Stimulated activated CD4-positive, alpha-beta T cell treated with anti-CD3 and anti-CD28 coated beads, Interleukin-1b, Interleukin-23, amount 100 ng/mL, for 1 hour (primary cell): ENCODE data around the gene CAMK2B.
"Not testable (repeated sequence)": the region's sequence is repeated elsewhere in the genome, so short reads cannot be mapped to it uniquely, and the experiment has no call there.

ENCODE experiments used
- DNase-seq, 2 donors: peaks; one replicate each; pipeline ENCODE4 v3.0.0-alpha.2; 2020; ENCODE audit warnings: low read depth in 2 of 2

CAMK2B gene

DNA sequence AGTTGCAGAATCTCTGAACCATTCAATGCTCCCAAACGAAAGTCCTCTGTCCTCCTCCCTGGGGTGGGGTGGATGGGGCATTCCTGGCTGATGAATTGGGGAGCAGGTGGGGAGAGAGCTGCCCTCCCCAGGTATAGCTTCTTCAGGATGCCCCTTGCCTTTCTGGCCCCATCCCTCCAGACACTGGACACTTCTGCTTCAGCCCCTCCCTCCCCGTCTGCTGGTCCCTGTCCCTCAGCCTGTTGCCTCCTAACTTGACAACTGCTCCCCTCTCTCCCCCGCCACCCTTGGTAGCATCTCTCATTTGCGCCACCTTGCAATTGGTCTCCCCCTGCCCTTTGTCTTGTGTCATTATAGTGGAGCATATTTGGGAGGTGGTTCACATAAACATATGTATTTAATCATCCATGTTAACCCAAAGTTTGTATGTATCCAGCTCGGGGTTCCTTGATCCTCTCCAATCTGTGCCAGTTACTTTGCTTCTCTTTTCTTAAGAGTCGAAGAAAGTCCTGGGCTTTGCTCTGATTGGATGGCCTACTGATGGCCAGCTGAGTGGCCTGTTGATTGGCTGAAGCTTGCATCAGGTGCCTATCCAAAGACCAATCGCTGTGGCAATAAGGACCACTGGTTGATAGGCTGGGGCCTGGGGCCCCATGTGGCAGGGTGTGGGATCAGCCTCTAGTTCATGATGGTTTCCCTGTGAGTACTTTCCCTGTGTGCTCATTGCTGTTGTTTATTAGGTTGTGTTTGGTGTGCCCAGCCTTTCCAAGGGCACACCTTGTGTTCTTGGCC, 132.2 kb downstream of the CAMK2B start:
- DNase-seq = no peak

DNA sequence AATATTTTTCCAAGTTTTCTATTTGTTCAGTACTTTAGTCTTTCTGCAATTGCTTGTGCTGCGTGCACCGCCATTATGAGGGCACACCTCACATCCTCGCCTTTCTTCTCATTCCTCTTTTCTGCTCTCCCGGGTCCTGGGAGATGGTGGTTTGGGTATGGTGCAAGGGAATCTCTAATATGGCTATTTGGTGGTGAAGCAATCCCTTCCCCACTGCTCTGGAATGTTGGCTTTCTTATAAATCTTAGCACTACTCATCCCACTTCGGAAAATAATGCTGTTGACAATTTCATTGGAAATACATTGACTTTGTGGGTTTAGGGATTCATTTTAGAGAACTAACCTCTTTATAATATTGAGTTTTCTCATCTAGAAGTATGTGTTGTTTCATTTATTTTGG, 134.2 kb downstream of the CAMK2B start:
- no peak for DNase-seq

DNA sequence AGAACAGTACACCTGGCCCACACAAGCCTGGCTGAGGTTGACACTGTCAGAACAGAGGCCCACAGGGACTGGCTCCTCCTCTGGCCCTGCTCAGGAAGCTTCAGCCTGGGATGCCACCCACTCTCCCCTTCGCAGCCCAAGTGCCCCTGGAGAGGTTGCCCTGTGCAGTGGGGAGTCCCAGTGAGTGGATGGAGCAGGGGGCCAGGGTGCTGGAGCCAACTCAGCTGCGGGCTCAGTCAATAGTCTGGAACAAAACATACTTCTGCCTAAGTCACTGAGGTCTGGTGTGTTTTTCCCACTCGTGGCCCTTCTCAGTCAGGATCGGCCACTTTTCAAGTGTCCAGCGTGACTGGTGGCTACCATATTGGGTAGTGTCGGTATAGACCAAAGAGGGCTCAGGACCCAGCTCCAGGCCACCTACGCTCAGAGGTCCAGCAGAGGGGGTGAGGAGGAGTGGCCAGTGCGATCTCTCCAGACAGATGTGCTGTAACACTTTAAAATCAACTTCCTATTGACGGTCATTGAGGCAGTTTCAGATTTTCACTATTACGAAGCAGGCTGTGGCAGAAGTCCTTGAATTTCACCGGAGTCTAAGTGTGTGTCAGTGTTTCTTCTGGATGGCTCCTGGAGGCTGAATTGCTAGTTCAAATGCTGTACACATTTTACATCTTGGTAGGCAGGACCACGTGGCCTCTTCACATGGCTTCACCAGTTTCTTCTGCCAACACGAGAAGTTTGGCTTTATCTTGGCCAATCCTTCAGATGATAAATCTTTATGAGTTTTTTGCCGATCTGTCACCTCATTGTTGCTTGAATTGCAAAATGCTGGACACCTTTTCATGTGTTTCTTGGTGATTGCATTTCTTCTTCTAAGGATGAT, 135.2 kb downstream of the CAMK2B start:
- no peak for DNase-seq

DNA sequence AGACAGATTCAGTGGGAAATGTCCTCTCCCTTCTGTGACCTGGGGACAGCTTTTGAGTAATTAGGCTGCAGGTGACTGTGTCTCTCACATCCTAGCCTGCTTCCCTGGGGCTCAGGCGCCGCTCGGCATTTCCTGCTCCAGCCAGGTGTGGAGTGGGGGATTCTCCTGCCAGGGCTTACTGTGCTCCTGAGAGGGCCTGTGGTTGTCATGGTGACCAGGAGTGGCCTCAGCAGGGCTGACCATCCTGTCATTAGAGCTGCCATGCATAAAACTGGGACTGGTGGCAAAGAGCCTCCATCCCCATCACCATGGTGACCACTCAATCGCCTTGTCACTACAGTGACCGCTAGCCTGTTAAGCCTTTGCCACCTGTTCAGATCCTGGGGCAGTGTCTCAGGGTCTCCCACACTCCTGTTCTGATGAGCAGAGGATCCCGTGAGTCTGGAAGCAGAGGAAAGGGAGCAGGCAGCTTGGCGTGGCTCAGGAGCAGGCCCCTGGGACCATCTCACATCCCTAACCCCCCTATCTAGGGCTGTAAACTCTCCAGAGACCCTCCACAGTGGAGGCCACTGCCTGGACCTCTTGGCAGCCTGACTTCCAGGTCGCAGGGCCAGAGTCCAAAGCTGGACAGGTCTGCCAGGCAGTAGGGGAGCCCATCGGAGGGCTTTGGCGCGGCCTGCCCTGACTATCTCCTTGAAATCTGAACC, 136.0 kb downstream of the CAMK2B start, which contains the start of gene GCK:
Gene GCK (minus strand): TSS at position 154 of the 707 bp plus-strand sequence. CDS start 486 bp downstream, outside the sequence.
- no peak for DNase-seq

DNA sequence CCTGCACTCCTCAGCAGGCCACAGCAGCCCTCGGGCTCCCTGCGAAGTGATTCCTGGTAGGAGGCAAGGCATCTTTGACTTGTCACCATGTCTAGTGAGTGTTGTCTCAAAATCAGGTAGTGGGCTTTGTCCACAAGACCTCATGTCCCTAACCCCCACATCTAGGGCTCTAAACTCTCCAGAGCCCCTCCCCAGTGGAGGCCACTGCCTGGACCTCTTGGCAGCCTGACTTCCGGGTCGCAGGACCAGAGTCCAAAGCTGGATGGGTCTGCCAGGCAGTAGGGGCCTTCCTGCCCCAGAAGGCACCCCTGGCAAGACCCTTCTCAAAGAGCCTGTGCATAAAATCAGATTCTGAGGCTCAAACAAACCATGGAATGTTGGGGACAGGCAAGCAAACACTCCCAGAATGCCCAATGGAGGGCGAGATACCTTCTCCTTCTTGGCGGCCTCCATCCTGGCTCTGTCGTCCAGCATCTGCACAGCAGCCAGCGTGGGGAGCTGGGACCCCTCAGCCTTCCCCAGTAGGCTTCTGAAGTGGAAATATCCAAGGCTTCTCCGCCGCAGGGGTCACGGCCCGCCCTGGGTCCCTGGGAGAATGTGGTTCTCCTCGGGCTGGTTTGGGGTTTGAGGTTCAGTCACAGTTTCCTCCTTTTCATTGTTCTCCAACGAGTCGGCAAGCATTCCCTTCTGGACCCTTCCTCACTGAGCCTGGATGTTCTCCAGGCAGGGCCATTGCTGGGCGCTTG, 136.7 kb downstream of the CAMK2B start:
- DNase-seq = no peak

DNA sequence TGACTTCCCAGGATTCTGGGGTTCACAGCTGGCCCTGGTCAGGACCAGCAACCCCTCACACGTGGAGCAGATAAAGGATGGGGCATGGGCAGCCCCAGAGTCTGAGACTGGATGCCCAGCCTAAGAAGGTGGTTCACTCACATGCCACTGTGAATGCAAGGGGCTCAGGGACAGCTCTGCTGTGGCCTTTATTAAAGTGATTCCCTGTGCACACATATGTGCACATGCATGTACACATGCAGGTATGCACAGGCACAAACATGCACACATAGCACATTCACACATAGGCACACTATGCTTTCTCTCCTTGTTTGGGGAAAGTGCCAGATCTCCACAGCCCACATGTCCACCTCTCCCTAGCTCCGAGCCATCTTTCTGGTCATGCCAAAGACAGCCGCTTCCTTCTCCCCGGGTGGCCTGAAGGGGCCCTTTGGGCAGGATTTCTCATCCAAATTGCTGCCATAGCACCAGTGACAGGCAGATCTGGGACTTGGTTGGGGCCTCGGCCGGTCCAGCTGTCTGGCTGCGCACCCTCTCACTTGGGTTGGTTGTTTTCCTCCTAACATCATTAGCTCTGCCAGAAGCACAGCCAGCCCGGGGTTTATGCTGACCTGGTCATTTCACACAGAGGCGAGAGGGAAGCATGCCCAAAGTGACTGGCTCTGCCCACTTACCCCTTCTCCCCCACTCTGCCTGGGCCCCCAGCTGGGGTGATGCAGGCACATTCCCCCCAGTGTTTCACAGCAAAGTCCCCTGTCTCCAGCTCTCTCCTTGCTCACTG, 137.6 kb downstream of the CAMK2B start:
- DNase-seq = no peak

DNA sequence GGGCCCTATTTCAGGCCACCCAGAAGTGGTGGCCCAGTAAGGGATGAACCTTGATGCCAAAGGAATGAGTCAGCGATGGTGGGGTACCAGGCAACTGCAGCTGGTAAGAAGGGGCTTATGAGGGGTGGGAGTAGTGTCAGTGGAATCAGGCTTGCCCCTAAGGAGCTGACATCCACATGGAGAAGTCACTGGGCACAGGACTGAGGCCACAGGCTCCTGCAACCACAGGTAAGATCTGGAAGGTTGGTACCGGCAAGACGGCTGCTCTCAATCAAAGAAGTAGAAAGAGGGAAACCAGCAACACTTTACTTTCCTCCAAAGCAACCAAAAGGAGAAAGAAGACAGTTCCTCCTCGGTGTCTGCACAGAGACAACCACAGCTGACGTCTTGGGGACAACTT, 138.7 kb downstream of the CAMK2B start:
- DNase-seq = no peak

DNA sequence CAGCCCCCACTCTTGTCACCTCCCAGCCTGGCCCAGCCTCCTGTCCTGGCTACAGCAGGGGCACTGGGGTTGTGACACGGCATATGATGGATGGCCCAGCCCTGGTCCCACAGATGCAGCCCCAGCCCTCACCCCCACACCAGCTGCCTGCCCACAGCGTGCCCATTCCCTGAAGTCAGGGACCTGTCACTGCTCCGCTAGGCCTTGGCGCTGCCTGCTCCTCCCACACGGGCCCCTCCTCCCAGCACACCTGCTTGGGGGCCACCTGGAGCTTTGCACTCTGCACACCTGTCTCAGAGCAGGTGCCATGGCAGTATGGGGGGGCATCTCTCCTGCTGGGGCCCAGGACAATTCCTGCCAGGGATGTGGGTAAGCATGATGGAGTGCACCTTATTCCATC, 139.7 kb downstream of the CAMK2B start:
- DNase-seq = no peak

DNA sequence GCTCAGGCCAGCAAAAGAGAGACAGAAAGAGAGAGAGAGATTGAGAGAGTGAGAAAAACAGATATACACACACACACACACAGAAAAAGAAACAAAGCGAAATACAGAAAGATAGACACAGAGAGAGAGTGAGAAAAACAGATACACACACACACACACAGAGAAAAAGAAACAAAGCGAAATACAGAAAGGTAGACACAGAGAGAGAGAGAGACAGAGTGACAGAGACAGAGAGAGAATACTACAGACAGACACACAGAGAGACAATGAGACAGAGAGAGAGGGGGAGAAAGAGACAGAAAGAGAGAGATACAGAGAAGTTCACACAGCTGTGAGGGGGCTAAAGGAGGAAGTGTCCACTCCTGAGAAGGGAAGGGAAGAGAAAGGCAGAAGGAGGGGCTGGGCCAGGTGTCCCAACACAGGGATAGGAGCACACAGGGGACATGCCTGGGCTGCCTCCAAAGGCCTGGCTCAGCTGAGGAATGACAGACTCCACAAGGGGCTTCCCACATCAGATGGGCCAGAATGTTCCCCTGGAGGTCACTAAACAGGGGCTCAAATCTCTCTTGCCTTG, 140.4 kb downstream of the CAMK2B start:
- no peak for DNase-seq

DNA sequence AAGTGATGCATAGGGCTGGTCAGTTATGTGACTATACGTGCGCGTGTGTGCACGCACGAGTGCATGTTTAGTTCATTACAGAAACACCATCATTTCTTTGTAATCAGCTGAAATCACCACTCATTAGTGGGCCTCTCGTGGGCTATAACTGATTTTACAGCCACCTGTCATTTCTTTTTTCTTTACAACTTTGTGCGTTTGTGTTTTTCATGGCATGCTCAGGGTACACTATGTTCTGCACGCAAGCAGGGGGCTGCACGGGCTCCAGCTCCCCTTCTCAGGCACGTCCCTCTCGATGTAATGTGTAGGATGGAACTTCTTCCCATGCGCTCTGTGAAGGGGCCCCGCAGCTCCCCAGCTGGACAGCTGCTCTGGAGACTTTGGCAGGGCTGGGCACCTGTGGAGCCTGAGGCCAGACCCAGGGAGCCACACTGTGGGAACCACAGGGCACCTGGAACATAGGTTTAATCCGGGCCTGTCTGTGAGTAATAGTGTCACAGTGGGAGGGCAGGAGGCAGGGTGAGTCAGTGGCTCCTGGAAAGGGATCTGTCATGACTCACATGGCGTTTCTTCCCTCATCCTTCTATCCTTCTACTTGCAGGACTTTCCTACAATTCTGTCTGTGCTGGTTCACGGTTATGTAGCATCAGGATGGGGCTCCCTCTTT, 141.1 kb downstream of the CAMK2B start:
- no peak for DNase-seq

DNA sequence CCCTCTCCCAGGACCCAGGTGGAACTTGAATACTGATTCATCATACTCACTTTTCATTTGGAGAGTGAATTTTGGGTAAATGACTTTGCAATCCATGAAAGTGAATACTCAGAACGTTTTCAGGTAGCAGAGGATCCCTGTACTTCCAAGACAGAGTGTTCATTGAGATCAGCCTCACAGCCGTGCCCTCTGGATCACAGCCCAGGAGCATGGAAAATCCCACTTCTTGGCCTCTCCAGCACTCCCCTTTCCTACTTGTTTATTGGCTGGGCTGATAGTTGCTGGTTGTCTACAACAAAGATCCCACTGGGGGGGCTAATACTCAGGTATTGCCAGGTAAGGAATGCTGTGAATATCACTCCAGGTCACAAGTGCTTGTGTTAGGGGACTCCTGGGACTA, 142.0 kb downstream of the CAMK2B start:
- no peak for DNase-seq

DNA sequence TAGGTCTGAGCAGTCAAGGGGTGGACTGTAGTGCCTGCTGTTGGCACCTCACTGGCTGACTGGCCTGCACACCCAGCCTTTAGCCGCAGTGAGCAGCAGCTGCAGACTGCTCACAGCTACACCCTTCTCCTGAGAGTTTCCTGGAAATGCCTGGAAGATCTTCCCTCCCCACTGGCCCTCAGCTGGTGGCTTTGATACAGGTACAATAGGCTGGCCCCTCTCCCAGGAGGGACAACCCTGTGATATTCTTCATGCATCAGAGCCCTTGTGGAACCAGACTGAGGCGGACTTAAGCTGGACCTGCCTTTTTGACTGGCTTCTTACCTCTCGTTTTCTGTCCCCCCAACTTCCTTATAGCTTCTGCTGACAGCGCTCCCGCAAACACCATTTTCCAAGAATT, 142.6 kb downstream of the CAMK2B start:
- DNase-seq = no peak

DNA sequence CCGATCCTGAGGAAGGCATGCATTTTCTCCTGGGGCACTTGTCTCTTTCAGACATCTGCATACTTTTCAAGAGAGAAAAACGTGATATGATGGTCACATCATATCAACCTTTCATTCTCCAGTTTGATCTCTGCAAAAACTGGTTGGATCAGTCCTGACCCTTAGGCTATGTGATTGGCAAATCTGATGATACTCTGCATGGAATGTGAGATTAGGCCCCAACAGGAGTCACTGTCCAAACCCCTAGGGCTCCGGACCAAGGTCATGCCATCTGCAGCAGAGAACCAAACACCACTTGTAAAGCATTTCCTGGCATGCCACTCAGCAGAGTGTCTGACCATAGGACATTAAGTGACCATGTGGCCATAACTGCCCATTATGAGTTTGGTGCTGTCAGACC, 144.8 kb downstream of the CAMK2B start:
- no peak for DNase-seq

DNA sequence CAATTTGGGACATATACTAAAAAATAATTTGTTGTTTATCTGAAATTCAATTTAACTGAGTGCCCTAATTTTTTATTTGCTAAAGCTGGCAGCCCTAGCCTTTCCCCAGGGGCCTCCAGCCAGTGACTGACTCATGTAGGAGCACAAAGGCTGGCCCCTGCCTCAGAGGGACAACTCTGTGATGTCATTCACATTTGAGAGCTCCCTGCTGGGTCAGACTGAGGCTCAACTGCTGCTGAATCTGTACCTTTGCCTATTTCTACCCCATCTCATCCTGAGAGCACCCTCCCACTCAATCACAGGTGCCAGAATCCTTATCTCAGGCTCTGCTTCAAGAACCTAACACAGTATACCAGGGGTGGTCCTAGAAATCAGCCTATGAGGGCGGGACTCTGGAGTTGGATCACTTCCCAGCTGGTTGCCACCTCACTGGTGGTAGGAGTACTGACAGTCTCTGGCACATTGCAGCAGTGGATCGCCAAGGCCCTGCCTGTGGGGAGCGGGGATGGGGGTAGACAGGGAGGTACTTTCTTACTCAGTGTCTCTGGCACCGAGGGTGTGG, 147.7 kb downstream of the CAMK2B start:
- no peak for DNase-seq

DNA sequence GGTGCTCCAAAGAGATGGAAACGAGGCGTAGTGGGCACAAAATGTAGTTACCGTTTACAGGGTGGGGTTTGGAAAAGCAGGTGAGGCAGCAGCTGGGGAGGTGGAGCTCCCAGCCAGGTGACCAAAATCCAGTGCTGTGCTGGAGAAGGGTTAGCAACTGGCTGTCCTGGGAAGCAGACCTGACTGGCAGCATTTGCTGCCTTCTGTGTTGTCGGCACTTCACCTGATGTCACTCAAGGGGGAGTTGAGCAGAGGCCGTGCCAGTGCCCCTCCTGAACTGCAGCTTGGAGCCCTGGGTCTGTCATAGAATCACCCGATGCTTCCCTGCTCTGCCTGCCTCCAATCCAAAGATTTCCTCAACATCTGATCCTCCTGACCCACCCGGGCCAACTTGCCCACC, 148.9 kb downstream of the CAMK2B start:
- DNase-seq = no peak

DNA sequence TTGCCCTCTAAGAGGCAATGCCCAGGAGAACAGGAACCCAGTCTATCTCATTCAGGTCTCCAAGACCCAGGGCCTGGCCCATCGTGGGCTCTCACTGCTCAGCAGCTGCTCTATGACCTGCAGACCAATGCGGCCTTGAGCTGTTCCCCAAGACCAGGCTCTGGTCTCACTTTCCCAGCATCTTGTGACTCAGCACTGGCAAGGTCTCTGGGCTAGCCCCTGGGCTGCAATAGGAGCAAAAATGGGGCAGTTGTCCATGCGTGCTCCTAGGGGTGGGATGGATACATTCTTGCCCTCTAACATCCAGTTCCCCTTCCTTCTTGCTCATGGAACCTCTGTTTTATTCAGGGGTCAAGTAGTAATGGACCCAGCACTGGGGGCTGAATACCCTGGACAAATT, 149.7 kb downstream of the CAMK2B start:
- DNase-seq = no peak

DNA sequence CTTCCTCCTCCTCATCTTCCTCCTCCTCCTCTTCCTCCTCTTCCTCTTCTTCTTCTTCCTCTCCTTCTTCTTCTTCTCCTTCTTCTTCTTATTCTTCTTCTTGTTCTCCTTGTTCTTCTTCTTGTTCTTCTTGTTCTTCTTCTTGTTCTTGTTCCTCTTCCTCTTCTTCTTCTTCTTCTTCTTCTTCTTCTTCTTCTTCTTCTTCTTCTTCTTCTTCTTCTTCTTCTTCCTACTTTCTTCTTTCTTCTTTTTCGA, 150.8 kb downstream of the CAMK2B start:
- not testable (repeated sequence) for DNase-seq

DNA sequence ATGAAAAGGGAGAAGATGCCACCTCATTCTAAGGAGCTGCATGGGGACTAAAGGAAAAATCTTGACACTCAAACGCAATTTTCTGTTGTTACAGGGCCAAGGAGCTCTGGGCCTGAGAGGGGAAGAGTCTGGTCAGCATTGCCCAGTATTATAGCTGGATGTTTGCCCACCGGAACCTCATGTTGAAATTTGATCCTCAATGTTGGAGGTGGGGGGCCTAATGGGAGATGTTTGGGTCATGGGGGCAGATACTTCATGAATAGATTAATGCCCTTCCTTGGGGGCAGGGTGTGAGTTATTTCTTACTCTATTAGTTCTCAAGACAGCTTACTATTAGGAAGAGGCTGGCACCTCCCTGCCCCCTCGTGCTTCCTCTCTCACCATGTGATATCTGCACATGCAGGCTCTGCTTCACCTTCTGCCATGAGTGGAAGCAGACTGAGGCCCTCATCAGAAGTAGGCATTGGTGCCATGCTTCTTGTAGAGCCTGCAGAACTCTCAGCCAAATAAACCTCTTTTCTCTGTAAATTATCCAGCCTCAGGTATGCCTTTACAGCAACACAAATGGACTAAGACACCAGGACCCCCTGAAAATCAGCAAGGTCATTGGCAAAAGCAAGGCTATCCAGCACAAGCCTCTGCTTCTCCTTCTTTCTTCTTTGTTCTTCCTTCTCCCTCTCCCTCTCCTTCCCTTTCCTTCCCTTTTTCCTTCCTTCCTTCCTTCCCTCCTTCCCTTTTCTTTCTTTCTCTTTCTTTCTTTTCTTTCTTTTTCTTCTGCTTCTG, 151.3 kb downstream of the CAMK2B start:
- DNase-seq = no peak

DNA sequence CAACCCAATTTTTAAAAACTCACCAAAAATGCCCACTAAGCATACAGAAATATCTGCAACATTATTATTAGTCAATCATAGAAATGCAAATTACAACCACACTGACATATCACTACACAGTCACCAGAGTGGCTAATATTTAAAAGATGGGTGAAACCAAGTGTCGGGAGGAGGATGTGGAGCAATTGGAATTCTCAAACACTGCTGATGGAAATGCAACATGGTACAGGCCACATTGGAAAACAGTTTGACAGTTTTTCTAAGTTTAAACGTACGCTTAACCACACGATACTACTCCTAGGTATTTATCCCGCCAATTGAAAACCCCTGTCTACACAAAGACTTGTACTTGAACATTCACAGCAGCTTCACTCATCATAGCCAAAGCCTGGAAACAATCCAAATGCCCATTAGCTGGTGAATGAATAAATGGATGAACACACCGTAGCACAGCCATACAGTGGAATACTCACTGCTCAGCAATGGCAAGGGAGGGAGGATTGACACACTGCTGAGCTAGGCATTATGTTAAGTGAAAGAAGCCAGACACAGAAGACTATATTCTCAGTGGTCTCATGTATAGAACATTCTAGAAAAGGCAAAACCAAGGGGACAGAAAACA, 152.5 kb downstream of the CAMK2B start:
- no peak for DNase-seq
